ENCODE results near the gene TCF15. TPM values are rescaled to one million over a fixed set of nuclear protein-coding genes. Genes with fewer than 3 reads are reported as not detected.

The TCF15 gene
- polyA plus RNA-seq, 10 donors, result 2.8 to 5.3 (median 3.8) TPM

DNA sequence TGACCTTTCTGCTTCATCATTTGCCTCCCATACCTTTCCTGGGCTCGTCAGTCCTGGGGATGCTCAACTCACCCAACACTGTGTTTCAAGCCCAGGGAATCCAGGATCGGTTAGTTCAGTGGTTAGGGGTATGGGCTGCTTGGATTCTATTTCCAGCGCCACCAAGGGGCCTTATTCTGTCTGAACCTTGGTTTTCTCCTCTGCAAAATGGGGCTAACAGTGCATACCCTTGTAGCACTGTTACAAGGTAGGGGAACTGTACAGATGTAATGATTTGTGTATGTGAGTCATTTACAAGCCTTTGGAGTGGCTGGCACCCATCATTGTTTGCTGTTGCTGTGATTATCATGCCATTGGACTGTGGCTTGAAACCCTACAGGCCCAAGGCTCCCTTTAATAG, 52.0 kb downstream of the TCF15 start:
- no peak for DNase-seq

DNA sequence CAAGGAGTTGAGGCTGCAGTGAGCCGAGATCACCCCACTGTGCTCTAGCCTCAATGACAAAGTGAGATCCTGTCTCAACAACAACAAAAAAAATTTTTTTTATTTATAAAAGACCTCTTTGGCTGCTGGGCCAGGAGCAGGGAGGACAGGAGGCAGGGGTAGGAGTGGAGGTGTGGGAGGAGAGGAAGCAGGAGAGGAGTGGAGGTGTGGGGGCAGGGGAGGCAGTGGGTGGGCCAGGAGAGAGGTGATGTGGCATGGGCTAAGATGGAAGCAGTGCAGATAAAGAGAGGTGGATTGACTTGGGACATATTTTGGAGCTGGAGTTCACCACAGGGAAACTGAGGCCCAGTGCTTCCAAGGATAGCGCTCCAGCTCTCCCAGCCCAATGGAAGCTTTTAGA, 53.1 kb downstream of the TCF15 start:
- no peak for DNase-seq

DNA sequence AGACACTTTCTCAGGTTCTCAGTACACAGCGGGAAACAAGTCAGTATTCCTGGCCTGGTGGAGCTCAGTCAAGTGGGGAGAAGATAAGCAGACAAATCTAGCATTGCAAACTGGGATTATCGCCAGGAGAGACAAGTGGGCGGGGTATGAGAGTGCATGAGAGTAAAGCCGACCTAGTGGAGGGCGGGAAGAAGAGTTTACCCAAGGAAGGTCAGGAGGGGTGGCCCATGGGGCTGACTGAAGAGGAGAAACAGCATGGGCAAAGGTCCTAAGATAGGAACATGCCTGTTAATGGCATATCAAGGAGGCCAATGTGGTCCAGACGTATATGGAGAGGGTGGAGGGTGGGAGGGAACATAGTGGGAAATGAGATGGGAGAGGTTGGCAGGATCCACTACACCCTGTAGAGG, 54.1 kb downstream of the TCF15 start:
- DNase-seq, result no peak

Other genes with a start within 250 kb of the TCF15 start
- 1 to 10 TPM; 2.9 to 5.8 (median 3.8) TPM for gene TRIB3, start 229.5 kb downstream of the TCF15 start, polyA plus RNA-seq (ENCODE audit: insufficient read length in 10 of 10)
- gene RBCK1, start 202.0 kb downstream of the TCF15 start, polyA plus RNA-seq (ENCODE audit: insufficient read length in 10 of 10), result 10 to 100 TPM; 38.9 to 72.6 (median 50.2) TPM
- 10 to 100 TPM; 27.3 to 35.0 (median 29.8) TPM for gene TBC1D20, start 147.8 kb downstream of the TCF15 start, polyA plus RNA-seq (ENCODE audit: insufficient read length in 10 of 10)
- gene CSNK2A1, start 66.5 kb downstream of the TCF15 start, polyA plus RNA-seq (ENCODE audit: insufficient read length in 10 of 10), result 100 to 1,000 TPM in 7 of 10 donors, 10 to 100 TPM in 3; 84.1 to 135 (median 115) TPM
- gene SRXN1, start 42.9 kb upstream of the TCF15 start, polyA plus RNA-seq (ENCODE audit: insufficient read length in 10 of 10), result 10 to 100 TPM in 4 of 10 donors, 1 to 10 TPM in 6; 6.8 to 11.7 (median 9.5) TPM
- gene SCRT2, start 65.5 kb upstream of the TCF15 start, polyA plus RNA-seq (ENCODE audit: insufficient read length in 10 of 10), result under 1 TPM in 2 of 10 donors, not detected in 8; 0.04 to 0.18 TPM
- under 1 TPM; 0.16 to 0.63 (median 0.37) TPM for gene SLC52A3, start 158.2 kb upstream of the TCF15 start, polyA plus RNA-seq (ENCODE audit: insufficient read length in 10 of 10)
- gene FAM110A, start 223.4 kb upstream of the TCF15 start, polyA plus RNA-seq (ENCODE audit: insufficient read length in 10 of 10), result 10 to 100 TPM in 6 of 10 donors, 1 to 10 TPM in 4; 8.3 to 21.4 (median 12.3) TPM

Measured in muscle of back (tissue), 11 donors.